Right hindlimb (tissue), 1 donor: Measurements from ENCODE around the gene GFAP.

Experiments
- DNase-seq: peaks from one replicate; pipeline ENCODE4 v3.0.0-alpha.2; 2018

Gene GFAP

GRCh38 chr17:44894642-44895041 is 20.7 kb downstream of the GFAP start:
- DNase-seq, result no peak

DNA sequence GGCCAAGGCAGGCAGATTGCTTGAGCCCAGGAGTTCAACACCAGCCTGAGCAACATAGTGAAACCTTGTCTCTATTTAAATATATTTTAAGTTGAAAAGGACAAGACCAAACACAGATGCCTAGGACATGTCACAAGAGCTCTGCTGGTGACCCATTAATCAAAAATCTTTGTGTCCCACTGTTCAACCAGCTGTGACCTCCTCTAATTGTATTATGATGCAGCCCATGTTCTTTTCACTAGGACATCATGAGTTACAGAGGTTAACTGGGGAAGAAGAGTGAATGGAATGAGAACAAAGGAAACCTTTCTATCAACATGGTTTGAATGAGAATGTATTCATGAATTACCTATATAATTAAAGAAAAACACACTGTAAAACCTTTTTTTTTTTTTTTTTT is 23.1 kb downstream of the GFAP start:
- DNase-seq, result no peak

- DNase-seq, result no peak
Measured at GRCh38 chr17:44889003-44889402, 26.3 kb downstream of the GFAP start.

GRCh38 chr17:44887971-44888954 is 27.0 kb downstream of the GFAP start:
- no peak for DNase-seq

DNA sequence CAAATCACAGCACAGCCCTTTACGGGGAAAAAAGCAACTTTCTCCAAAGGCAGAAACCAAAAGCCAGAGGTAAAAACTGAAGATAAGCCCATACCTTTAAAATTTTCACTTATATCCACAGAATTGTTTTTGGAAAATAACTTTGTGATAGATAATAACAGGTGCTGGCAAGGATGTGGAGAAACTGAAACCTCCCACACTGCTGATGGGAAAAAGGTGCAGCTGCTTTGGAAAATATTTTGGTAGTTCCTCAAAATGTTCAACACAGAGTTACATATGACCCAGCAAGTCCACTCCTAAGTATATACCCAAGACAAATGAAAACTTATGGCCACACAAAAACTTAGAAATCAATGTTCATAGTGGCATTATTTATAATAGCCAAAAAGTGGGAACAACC is 28.3 kb downstream of the GFAP start:
- no peak for DNase-seq

- DNase-seq, result no peak
Measured at GRCh38 chr17:44884941-44885340, 30.4 kb downstream of the GFAP start.

GRCh38 chr17:44881145-44881544 is 34.2 kb downstream of the GFAP start:
- DNase-seq, result no peak

DNA sequence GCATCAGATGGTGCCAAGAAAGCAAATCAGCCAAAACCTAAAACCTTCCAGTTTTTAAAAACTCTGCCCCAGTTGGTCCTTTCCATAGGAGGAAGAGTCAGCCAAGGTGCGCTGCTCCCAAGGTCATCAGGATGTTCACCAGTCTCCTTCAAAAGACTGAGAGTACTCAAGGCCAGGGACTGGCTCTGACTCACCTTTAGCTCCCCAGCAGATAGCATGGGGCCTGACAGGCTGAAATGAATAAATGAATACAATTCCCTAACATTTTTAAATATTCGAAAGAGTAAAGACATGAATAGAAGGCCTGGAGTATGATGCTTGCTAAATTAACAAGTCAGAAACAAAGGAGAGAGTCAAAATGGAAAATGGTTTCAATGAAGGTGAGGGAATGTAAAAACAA is 35.2 kb downstream of the GFAP start:
- no peak for DNase-seq

DNA sequence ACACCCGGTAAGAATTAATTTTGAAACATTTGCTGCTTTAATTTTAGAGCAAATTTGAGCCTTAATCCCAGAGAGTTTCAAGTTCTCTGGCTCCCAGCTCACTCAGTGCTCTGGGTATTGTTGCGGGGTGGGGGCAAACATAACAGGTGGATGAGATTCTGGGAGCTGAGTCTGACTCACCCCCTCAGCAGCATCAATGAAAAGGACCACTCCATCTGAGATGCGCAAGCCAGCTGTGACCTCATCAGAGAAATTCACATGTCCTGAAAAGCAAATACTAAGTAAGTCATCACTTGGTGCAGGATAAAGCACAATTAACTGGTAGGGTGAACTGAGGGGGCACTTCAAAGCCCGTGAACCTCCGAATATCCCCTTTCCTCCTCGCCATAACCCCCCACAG is 35.9 kb downstream of the GFAP start:
- no peak for DNase-seq

GRCh38 chr17:44878627-44879221 is 36.6 kb downstream of the GFAP start:
- DNase-seq, result no peak

DNA sequence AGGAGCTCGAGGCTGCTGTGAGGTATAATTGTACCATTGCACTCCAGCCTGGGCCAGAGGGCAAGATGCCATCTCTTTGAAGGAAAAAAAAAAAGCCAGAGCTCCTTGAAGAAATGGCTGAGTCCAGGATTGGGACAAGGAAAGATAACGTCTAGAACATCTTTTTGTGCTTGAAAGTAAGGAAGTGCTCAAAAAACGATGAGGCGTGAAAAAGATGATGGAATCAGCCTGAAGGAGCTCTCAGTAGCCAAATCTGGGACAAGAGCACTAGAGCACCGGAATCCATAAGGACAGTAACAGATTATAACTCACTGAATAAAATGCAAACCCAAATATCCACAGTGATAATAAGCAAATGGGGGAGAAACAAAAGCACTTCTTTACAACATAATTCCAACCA is 38.2 kb downstream of the GFAP start:
- DNase-seq, result no peak

- no peak for DNase-seq
Measured at GRCh38 chr17:44875761-44876160, 39.5 kb downstream of the GFAP start.

DNA sequence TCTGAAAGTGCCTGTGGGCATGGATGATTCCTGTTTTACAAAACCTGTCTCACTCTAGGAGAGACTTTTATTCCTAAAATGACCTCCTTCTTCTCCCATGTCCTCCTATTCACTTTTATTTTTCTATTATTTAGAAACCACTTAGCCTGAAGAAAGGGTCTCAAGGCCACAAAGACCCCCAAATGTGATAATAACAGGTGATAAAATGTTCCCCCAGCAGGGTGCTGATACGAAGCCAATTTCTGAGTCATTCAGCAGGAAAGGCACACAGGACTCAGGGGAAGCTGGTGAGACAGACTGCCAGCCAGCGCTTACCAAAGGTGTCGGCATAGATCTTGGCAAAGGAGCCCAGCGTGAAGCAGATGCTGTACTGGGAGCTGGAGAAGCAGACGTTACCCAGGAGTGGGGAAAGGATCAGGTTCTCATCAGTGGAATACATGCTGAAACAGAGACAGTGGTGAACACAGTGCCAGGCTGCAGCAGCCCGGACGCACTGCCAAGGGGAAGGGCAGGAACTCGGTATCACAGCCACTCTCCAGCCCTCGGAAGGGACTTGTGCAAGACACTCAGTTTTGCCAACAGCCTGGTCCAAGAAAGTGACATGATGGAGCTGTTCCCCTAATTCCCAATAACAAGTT is 43.0 kb downstream of the GFAP start:
- DNase-seq, result no peak

- no peak for DNase-seq
Measured at GRCh38 chr17:44871556-44871955, 43.7 kb downstream of the GFAP start.

- no peak for DNase-seq
Measured at GRCh38 chr17:44867841-44868240, 47.5 kb downstream of the GFAP start.

GRCh38 chr17:44865931-44866330 is 49.4 kb downstream of the GFAP start:
- no peak for DNase-seq

DNA sequence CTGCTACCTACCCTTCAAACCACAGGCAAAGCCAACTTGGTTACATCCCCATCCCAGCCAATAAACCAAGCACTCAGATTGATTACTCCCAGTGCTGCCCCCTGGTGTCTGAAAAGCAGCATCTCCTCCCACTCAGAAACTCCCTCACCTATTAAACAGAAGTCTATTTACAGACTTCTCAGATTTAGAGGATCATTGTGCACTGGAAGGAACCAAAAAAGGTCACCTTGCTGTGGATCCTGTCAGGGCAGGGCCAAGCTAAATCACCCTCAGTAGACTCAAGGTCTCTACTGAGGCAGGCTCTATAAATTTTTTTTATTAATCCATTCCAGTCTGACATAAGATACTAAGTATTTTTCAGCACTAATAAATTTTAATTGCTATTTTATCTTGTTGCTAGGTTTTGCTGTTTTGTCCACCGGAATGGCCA is 50.1 kb downstream of the GFAP start:
- DNase-seq, result peak; percentile 76

DNA sequence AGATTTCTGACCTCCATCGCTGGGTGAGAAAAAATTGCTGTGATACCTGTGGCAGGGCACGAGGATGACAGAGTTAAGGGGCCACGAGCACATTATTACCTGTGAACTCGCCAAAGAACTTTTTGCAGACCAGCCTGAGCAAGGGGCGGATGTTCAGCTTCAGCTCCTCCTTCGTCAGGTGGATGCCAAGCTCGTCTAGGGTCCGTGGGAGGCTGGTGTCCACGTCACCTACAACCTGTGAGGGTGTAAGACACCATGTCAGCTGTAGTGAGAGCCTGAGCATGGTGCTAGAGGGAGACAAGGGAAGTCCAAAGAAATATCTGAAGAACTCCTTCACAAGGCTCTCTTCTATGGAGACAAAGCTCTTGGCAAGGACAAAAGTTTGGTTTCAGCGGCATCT is 50.5 kb downstream of the GFAP start:
- no peak for DNase-seq

DNA sequence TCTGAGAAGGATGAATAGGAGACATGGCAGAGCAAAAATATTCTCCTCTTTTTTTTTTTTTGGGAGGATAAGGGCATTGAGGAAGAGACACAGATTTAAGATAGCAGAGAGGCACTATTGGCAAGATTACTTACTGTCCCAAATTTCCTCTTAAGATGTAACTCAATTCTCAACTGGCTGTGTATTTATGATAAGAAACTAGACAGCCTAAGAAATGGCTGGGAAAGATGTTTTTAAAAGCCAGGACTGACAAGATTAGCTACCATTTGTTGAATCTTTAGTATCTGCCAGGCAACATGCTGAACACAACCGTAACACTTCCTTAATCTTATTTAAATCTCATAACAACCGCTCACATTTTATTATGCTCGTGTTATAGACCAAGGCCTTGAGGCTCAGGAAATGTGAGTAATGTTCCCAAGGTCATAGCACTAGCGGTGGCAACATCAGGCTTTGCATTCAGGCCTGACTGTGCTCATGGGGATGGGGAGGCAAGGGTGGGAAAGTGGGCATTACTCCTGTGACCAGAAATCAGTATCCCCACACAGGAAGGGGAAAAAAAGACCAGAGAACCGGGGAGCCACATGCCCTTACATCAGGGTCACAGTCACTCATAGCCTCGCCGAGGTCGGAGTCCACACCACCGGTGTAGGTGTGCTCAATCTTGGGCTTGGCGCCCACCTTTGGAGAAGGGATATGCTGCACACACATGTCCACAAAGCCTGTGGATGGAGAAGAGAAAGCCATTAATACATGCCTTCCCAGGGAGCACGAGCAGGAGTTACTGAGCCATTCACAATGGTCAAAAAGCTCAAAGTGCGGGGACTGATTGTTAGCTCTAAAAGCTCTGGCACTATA is 52.0 kb downstream of the GFAP start:
- DNase-seq, result no peak

- DNase-seq, result no peak
Measured at GRCh38 chr17:44862278-44862914, 52.9 kb downstream of the GFAP start.

- DNase-seq, result no peak
Measured at GRCh38 chr17:44859701-44860100, 55.6 kb downstream of the GFAP start.

- DNase-seq, result no peak
Measured at GRCh38 chr17:44854192-44854591, 61.1 kb downstream of the GFAP start.
